Ectodermal cell (in vitro differentiated cells): Measurements from ENCODE around the gene C11orf52.

Source experiments
- H3K27ac ChIP-seq: 2 replicates; pipeline ENCODE4 v1.7.0; 2013; ENCODE audit warnings: mild to moderate bottlenecking, low read depth, low read length; ENCODE audit not compliant: insufficient read depth, poor library complexity, severe bottlenecking
- H3K27me3 ChIP-seq: 2 replicates; pipeline ENCODE4 v1.7.0; 2013; ENCODE audit warnings: mild to moderate bottlenecking, low read length; ENCODE audit not compliant: insufficient read depth, control insufficient read depth, poor library complexity, severe bottlenecking
- H3K36me3 ChIP-seq: one replicate; pipeline ENCODE4 v1.7.0; 2013; ENCODE audit warnings: low read length; ENCODE audit not compliant: control insufficient read depth, insufficient read depth
- H3K4me1 ChIP-seq: one replicate; pipeline ENCODE4 v1.7.0; 2013; ENCODE audit warnings: low read length; ENCODE audit not compliant: control insufficient read depth, insufficient read depth
- H3K4me3 ChIP-seq: 2 replicates; pipeline ENCODE4 v1.7.0; 2013; ENCODE audit warnings: low read depth, low read length, control low read depth; ENCODE audit not compliant: insufficient read depth
- H3K9me3 ChIP-seq: 2 replicates; pipeline ENCODE4 v1.7.0; 2013; ENCODE audit warnings: mild to moderate bottlenecking, low read length, moderate library complexity; ENCODE audit not compliant: control insufficient read depth
- WGBS, 2 experiments: methylation state at CpG; one replicate each; pipeline ENCODE4 v1.1.7; 2013; ENCODE audit warnings: missing lambda C conversion rate in 2 of 2; 5-methylcytosine and 5-hydroxymethylcytosine counted together

C11orf52 gene

GRCh38 chr11:111913031-111913861, 5.5 kb upstream of the C11orf52 start:
- 88 to 89% methylated on average over 24 of the region's 24 CpGs for WGBS, 2 experiments
- Histone ChIP-seq H3K4me1 (peaks cover 14% of the 10 kb centered on the region), H3K27me3 (no peaks in the 10 kb centered on the region), H3K9me3 (no peaks in the 10 kb centered on the region), H3K36me3 (no peaks in the 10 kb centered on the region), H3K4me3 (no peak overlapping the region), H3K27ac (no peak overlapping the region)

GRCh38 chr11:111913997-111914396, 4.7 kb upstream of the C11orf52 start:
- Histone ChIP-seq H3K9me3 (no peaks in the 10 kb centered on the region), H3K4me1 (peaks cover 14% of the 10 kb centered on the region), H3K36me3 (no peaks in the 10 kb centered on the region), H3K4me3 (no peak overlapping the region), H3K27me3 (no peaks in the 10 kb centered on the region), H3K27ac (no peak overlapping the region)
- 88% methylated on average over 4 of the region's 4 CpGs for WGBS, 2 experiments

- Histone ChIP-seq H3K4me3 (no peak overlapping the region), H3K27ac (no peak overlapping the region), H3K4me1 (peaks cover 9% of the 10 kb centered on the region)
These were observed 1.9 kb upstream of the C11orf52 start for GRCh38 chr11:111916768-111917167.

GRCh38 chr11:111917312-111917711, 1.4 kb upstream of the C11orf52 start:
- Histone ChIP-seq H3K36me3 (no peaks in the 10 kb centered on the region), H3K4me1 (peaks cover 4% of the 10 kb centered on the region), H3K27me3 (no peaks in the 10 kb centered on the region), H3K27ac (no peak overlapping the region), H3K4me3 (no peak overlapping the region), H3K9me3 (no peaks in the 10 kb centered on the region)
- 93 to 98% methylated on average over 1 to 2 of the region's 2 CpGs for WGBS, 2 experiments

More at GRCh38 chr11:111916768-111917167, 1.9 kb upstream of the C11orf52 start:
- Histone ChIP-seq H3K27me3 (no peaks in the 10 kb centered on the region), H3K9me3 (no peaks in the 10 kb centered on the region), H3K36me3 (no peaks in the 10 kb centered on the region)
- WGBS, 2 experiments, result 95 to 96% methylated on average over 1 of the region's 1 CpG

GRCh38 chr11:111917788-111918187, 925 bp upstream of the C11orf52 start:
- H3K27me3 ChIP-seq, result no peaks in the 10 kb centered on the region
- 94 to 96% methylated on average over 3 of the region's 3 CpGs for WGBS, 2 experiments
- no peak overlapping the region for H3K4me3 ChIP-seq

GRCh38 chr11:111920908-111921307, 2.2 kb downstream of the C11orf52 start:
- Histone ChIP-seq H3K4me1 (peaks cover 5% of the 10 kb centered on the region), H3K4me3 (no peak overlapping the region), H3K27me3 (no peaks in the 10 kb centered on the region), H3K9me3 (no peaks in the 10 kb centered on the region), H3K36me3 (no peaks in the 10 kb centered on the region), H3K27ac (no peak overlapping the region)
- WGBS, 2 experiments, result 90 to 100% methylated on average over 2 of the region's 2 CpGs

More at GRCh38 chr11:111917788-111918187, 925 bp upstream of the C11orf52 start:
- no peaks in the 10 kb centered on the region for H3K9me3 ChIP-seq
- H3K36me3 ChIP-seq, result no peaks in the 10 kb centered on the region
- H3K4me1 ChIP-seq, result no peaks in the 10 kb centered on the region
- H3K27ac ChIP-seq, result no peak overlapping the region

GRCh38 chr11:111921541-111922230, 3.0 kb downstream of the C11orf52 start:
- Histone ChIP-seq H3K4me1 (peaks cover 11% of the 10 kb centered on the region), H3K4me3 (no peak overlapping the region), H3K27ac (no peak overlapping the region), H3K27me3 (no peaks in the 10 kb centered on the region), H3K36me3 (no peaks in the 10 kb centered on the region), H3K9me3 (no peaks in the 10 kb centered on the region)
- 92 to 93% methylated on average over 7 of the region's 7 CpGs for WGBS, 2 experiments

GRCh38 chr11:111922803-111923202, 4.1 kb downstream of the C11orf52 start:
- WGBS, 2 experiments, result 82 to 85% methylated on average over 2 of the region's 2 CpGs
- Histone ChIP-seq H3K9me3 (no peaks in the 10 kb centered on the region), H3K4me3 (no peak overlapping the region), H3K27me3 (no peaks in the 10 kb centered on the region), H3K36me3 (no peaks in the 10 kb centered on the region), H3K4me1 (peaks cover 11% of the 10 kb centered on the region), H3K27ac (no peak overlapping the region)

GRCh38 chr11:111923351-111923788, 4.7 kb downstream of the C11orf52 start:
- no peak overlapping the region for H3K27ac ChIP-seq
- WGBS, 2 experiments, result 67 to 71% methylated on average over 5 of the region's 5 CpGs
- H3K4me1 ChIP-seq, result peaks cover 11% of the 10 kb centered on the region
- no peaks in the 10 kb centered on the region for H3K36me3 ChIP-seq
- H3K4me3 ChIP-seq, result no peak overlapping the region
- no peaks in the 10 kb centered on the region for H3K9me3 ChIP-seq
- no peaks in the 10 kb centered on the region for H3K27me3 ChIP-seq

GRCh38 chr11:111923951-111924350, 5.2 kb downstream of the C11orf52 start:
- no peaks in the 10 kb centered on the region for H3K9me3 ChIP-seq
- no peak overlapping the region for H3K4me3 ChIP-seq
- no peaks in the 10 kb centered on the region for H3K27me3 ChIP-seq
- H3K27ac ChIP-seq, result no peak overlapping the region
- no peaks in the 10 kb centered on the region for H3K36me3 ChIP-seq
- H3K4me1 ChIP-seq, result peaks cover 11% of the 10 kb centered on the region
